WTC11 (cell line): Measurements from ENCODE around the gene BDH1. TPM values are rescaled to one million over a fixed set of nuclear protein-coding genes. Genes with fewer than 3 reads are reported as not detected.
"Not testable (repeated sequence)": the region's sequence is repeated elsewhere in the genome, so short reads cannot be mapped to it uniquely, and the experiment has no call there.

ENCODE experiments used
- ATAC-seq: fragments of 200-7000 bp; cut with Tn5 transposase; 2 replicates; pipeline ENCODE4 v1.10.0; 2021; ENCODE audit warnings: mild to moderate bottlenecking, moderate library complexity
- CTCF ChIA-PET: fragments of 300-600 bp; sonication (Branson Sonifier 250); formaldehyde crosslinking; loops from one replicate; lab custom pipeline; 2021; ENCODE audit warnings: antibody characterized with exemption; lab: Charles Lee
- POLR2A ChIA-PET: fragments of 350-600 bp; sonication (Branson Sonifier 250); formaldehyde crosslinking; loops from one replicate; lab custom pipeline; 2021; ENCODE audit warnings: antibody characterized with exemption; lab: Charles Lee
- DNase-seq: peaks from one replicate; pipeline ENCODE4 v3.0.0; 2021; ENCODE audit warnings: low spot score
- H3K27ac Mint-ChIP-seq: 2 replicates; pipeline ENCODE4 v1.8.0; 2021; ENCODE audit warnings: mixed read lengths
- H3K27me3 Mint-ChIP-seq: 2 replicates; pipeline ENCODE4 v1.8.0; 2021; ENCODE audit warnings: low read depth, mild to moderate bottlenecking, moderate library complexity, mixed read lengths
- H3K36me3 Mint-ChIP-seq: 2 replicates; pipeline ENCODE4 v1.8.0; 2021; ENCODE audit warnings: mixed read lengths
- H3K4me1 Mint-ChIP-seq: 2 replicates; pipeline ENCODE4 v1.8.0; 2022; ENCODE audit warnings: mixed read lengths
- H3K4me3 Mint-ChIP-seq: 2 replicates; pipeline ENCODE4 v1.8.0; 2021; ENCODE audit warnings: mild to moderate bottlenecking, moderate library complexity, mixed read lengths
- H3K9me3 Mint-ChIP-seq: 2 replicates; pipeline ENCODE4 v1.8.0; 2021; ENCODE audit warnings: mixed read lengths
- AFF4 ChIP-seq: sonication (generic); formaldehyde crosslinking; IDR thresholded peaks from 2 replicates; pipeline ENCODE4 v1.8.1; 2023; ENCODE audit warnings: mild to moderate bottlenecking, missing genetic modification reagents, borderline replicate concordance
- CREM ChIP-seq: sonication (generic); formaldehyde crosslinking; IDR thresholded peaks from 2 replicates; pipeline ENCODE4 v1.8.1; 2022; ENCODE audit warnings: mild to moderate bottlenecking, missing genetic modification reagents, moderate library complexity
- FOXK1 ChIP-seq: sonication (generic); formaldehyde crosslinking; IDR thresholded peaks from 2 replicates; pipeline ENCODE4 v1.8.0; 2022; ENCODE audit warnings: mild to moderate bottlenecking, moderate library complexity, missing genetic modification reagents
- IRF2 ChIP-seq: sonication (generic); formaldehyde crosslinking; IDR thresholded peaks from 2 replicates; pipeline ENCODE4 v1.8.0; 2022; ENCODE audit warnings: low read depth, missing genetic modification reagents, borderline replicate concordance
- SMAD3 ChIP-seq: sonication (generic); formaldehyde crosslinking; IDR thresholded peaks from 2 replicates; pipeline ENCODE4 v1.8.0; 2022; ENCODE audit warnings: missing genetic modification reagents, mild to moderate bottlenecking, borderline replicate concordance
- TP53 ChIP-seq: sonication (generic); formaldehyde crosslinking; IDR thresholded peaks from 2 replicates; pipeline ENCODE4 v1.8.1; 2023; ENCODE audit warnings: mild to moderate bottlenecking, missing genetic modification reagents
- ZNF138 ChIP-seq: sonication (generic); formaldehyde crosslinking; conservative IDR thresholded peaks from 2 replicates; pipeline ENCODE4 v1.8.1; 2022; ENCODE audit warnings: mild to moderate bottlenecking, moderate library complexity, missing genetic modification reagents
- ZNF317 ChIP-seq: sonication (generic); formaldehyde crosslinking; IDR thresholded peaks from 2 replicates; pipeline ENCODE4 v1.8.1; 2023; ENCODE audit warnings: low read depth, mild to moderate bottlenecking, moderate library complexity, missing genetic modification reagents, borderline replicate concordance
- ZNF423 ChIP-seq: fragments of 250-450 bp; sonication (Bioruptor Pico); IDR thresholded peaks from 2 replicates; pipeline ENCODE4 v2.1.2; 2022; ENCODE audit warnings: mild to moderate bottlenecking, moderate library complexity
- total RNA-seq: library from RNA; stranded (reverse); gene quantifications from 3 replicates; pipeline ENCODE4 v1.2.3, GENCODE V29; 2021
- TF ChIP-seq, protein P1 (sequence below): sonication (generic); formaldehyde crosslinking; IDR thresholded peaks from 2 replicates; pipeline ENCODE4 v1.8.1; 2022; ENCODE audit warnings: low read depth, missing genetic modification reagents, borderline replicate concordance
- TF ChIP-seq, protein P2 (sequence below): fragments of 250-450 bp; sonication (Bioruptor Pico); conservative IDR thresholded peaks from 2 replicates; pipeline ENCODE4 v1.9.0; 2021; ENCODE audit warnings: mild to moderate bottlenecking
- TF ChIP-seq, protein P3 (sequence below): sonication (generic); formaldehyde crosslinking; conservative IDR thresholded peaks from 2 replicates; pipeline ENCODE4 v1.8.1; 2023; ENCODE audit warnings: mild to moderate bottlenecking, low read depth, missing genetic modification reagents, moderate library complexity
- TF ChIP-seq, protein P4 (sequence below): sonication (generic); formaldehyde crosslinking; IDR thresholded peaks from 2 replicates; pipeline ENCODE4 v1.8.0; 2023; ENCODE audit warnings: missing genetic modification reagents, mild to moderate bottlenecking, borderline replicate concordance

The BDH1 gene
- total RNA-seq, 1 experiment from 2014 or later: 26.8 TPM

DNA sequence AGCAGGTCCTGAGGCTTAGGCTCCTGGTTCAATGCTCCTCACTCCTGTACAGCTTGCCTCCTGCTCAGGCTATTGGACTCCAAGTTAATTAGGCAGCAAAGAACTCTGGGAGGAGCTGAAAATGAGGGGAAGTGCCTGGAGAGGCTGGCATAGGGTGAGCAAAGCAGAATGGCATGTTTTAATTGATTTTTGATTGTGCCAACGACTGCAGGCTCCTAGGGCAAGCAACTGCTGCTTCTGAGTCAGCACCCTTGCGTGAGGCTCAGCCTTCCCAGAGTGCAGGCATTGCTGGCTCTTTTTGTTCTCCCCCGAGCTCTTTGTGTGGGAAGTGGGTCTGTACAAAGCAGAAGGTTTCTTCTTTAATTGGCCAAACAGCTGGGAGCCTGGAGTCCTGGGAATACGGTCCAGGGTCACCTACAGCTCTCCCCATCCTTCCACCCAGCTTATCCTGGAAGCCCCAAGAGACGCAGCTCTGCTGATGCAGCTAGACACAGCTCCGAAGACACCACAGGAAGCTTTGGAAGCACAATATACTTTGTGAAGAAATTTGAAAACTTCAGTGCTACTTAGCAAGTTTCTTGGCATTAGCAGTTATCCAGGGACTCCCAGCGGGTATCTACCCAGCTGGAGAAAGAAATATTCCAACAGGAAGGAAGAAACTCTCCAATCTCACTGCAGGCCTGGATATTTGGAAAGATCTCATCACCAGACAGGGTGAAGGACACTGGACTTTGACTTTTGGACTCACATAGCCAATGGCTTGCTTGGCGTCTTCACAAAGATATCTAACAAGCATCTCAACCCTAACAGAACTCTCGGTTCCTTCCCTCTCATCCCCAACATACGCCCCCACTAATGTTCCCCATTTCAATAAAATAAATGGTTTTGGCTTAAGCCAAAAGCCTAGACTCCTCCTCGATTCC lies 76.8 kb downstream of the BDH1 start:
- DNase-seq: no peak
- Mint-ChIP-seq H3K4me1 (peaks cover 31% of the 10 kb centered on the region), H3K4me3 (no peak overlapping the region), H3K9me3 (peaks cover 9% of the 10 kb centered on the region), H3K27ac (no peak overlapping the region), H3K27me3 (no peaks in the 10 kb centered on the region; the same call in 1 of the 2 replicates), H3K36me3 (no peaks in the 10 kb centered on the region)
- POLR2A ChIA-PET: interaction anchor here (1.0 kb wide), 1 partner anchor 36 kb away, joined by 3 read pairs; no protein-coding TSS in a partner anchor
- CTCF ChIA-PET: interaction anchor here (0.6 kb wide), 1 partner anchor 250 kb away, joined by 3 read pairs; no protein-coding TSS in a partner anchor
- no peak for ATAC-seq
- no peak for TF ChIP-seq ZNF423 (CRISPR knock-in tag)
- TF ChIP-seq, protein P1, sequence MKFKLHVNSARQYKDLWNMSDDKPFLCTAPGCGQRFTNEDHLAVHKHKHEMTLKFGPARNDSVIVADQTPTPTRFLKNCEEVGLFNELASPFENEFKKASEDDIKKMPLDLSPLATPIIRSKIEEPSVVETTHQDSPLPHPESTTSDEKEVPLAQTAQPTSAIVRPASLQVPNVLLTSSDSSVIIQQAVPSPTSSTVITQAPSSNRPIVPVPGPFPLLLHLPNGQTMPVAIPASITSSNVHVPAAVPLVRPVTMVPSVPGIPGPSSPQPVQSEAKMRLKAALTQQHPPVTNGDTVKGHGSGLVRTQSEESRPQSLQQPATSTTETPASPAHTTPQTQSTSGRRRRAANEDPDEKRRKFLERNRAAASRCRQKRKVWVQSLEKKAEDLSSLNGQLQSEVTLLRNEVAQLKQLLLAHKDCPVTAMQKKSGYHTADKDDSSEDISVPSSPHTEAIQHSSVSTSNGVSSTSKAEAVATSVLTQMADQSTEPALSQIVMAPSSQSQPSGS (CRISPR knock-in tag): no peak
- TF ChIP-seq, protein P2, sequence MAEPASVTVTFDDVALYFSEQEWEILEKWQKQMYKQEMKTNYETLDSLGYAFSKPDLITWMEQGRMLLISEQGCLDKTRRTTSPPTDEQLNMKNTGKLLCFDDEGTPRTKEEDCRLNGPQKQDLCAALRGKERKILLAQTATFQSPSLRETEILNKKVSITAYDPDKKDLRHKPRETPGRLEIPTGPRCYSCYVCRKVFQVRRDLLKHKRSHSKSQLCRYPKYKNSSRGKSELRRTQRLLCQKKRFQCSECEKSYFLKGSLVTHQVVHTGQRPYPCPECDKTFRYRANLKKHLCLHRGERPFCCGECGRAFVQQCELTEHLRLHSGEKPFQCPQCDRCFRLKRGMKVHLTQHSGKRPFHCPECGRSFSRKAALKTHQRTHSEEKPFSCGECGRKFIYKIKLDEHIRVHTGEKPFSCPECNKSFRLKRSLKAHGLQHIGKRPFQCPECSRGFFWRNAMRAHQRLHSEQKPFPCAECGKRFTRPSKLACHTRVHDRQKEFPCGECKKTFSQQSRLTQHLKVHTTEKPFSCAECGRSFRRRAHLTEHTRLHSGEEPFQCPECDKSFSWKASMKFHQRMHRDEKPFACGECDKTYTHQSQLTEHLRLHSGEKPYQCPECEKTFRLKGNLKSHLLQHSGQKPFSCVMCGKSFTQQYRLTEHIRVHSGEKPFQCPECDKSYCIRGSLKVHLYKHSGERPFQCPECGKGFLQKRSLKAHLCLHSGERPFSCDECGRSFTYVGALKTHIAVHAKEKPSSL (CRISPR knock-in tag): no peak
- TF ChIP-seq, all 79 proteins: peak for 0

- H3K4me1 Mint-ChIP-seq: peaks cover 28% of the 10 kb centered on the region
- ATAC-seq, DNase-seq, H3K27me3 Mint-ChIP-seq, H3K36me3 Mint-ChIP-seq, H3K27ac Mint-ChIP-seq, CTCF ChIA-PET, H3K4me3 Mint-ChIP-seq, POLR2A ChIA-PET: not testable (repeated sequence)
- H3K9me3 Mint-ChIP-seq: peaks cover 11% of the 10 kb centered on the region
These were observed 78.0 kb downstream of the BDH1 start for GRCh38 chr3:197477816-197478215.

DNA sequence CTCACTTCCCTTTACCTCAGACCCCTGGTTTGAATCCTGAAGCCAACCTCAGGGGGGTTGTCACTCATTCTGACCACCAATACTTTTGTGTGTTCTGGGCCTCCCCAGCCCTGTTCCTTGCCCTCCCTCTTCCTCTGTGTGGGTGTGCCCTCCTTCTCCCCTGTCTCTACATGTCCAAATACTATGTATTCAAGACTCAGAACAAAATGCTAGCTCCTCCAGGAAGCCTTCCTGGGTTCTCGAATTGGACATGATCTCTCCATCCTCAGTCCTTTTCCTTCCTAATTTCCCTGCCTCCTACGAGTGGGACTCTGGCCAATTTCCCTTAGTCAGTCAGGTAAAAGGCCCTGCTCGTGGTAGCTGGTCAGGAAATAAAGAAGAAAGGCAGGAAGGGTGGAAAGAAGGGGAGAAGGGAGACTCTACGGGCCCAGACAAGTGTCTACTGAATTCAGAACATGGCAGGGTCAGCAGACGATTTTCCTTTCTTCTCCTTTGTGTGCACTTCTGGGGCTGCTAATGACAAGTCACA lies 79.7 kb downstream of the BDH1 start:
- Mint-ChIP-seq H3K27ac (no peak overlapping the region; the same call in 1 of the 2 replicates), H3K4me1 (peaks cover 22% of the 10 kb centered on the region), H3K9me3 (peaks cover 11% of the 10 kb centered on the region), H3K4me3 (no peak overlapping the region), H3K27me3 (no peaks in the 10 kb centered on the region; the same call in 1 of the 2 replicates), H3K36me3 (no peaks in the 10 kb centered on the region)
- CTCF ChIA-PET: interaction anchor here (1.1 kb wide), 1 partner anchor 26 kb away, joined by 3 read pairs; no protein-coding TSS in a partner anchor
- POLR2A ChIA-PET: no interaction called here
- no peak for ATAC-seq
- DNase-seq: no peak
- TF ChIP-seq ZNF317: no peak
- no peak for TF ChIP-seq ZNF138 (CRISPR knock-in tag)
- TF ChIP-seq FOXK1 (CRISPR knock-in tag): no peak
- TF ChIP-seq CREM: no peak
- TF ChIP-seq AFF4 (CRISPR knock-in tag): no peak
- no peak for TF ChIP-seq TP53 (CRISPR knock-in tag)
- TF ChIP-seq, protein P3, sequence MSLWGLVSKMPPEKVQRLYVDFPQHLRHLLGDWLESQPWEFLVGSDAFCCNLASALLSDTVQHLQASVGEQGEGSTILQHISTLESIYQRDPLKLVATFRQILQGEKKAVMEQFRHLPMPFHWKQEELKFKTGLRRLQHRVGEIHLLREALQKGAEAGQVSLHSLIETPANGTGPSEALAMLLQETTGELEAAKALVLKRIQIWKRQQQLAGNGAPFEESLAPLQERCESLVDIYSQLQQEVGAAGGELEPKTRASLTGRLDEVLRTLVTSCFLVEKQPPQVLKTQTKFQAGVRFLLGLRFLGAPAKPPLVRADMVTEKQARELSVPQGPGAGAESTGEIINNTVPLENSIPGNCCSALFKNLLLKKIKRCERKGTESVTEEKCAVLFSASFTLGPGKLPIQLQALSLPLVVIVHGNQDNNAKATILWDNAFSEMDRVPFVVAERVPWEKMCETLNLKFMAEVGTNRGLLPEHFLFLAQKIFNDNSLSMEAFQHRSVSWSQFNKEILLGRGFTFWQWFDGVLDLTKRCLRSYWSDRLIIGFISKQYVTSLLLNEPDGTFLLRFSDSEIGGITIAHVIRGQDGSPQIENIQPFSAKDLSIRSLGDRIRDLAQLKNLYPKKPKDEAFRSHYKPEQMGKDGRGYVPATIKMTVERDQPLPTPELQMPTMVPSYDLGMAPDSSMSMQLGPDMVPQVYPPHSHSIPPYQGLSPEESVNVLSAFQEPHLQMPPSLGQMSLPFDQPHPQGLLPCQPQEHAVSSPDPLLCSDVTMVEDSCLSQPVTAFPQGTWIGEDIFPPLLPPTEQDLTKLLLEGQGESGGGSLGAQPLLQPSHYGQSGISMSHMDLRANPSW: no peak
- TF ChIP-seq, protein P4, sequence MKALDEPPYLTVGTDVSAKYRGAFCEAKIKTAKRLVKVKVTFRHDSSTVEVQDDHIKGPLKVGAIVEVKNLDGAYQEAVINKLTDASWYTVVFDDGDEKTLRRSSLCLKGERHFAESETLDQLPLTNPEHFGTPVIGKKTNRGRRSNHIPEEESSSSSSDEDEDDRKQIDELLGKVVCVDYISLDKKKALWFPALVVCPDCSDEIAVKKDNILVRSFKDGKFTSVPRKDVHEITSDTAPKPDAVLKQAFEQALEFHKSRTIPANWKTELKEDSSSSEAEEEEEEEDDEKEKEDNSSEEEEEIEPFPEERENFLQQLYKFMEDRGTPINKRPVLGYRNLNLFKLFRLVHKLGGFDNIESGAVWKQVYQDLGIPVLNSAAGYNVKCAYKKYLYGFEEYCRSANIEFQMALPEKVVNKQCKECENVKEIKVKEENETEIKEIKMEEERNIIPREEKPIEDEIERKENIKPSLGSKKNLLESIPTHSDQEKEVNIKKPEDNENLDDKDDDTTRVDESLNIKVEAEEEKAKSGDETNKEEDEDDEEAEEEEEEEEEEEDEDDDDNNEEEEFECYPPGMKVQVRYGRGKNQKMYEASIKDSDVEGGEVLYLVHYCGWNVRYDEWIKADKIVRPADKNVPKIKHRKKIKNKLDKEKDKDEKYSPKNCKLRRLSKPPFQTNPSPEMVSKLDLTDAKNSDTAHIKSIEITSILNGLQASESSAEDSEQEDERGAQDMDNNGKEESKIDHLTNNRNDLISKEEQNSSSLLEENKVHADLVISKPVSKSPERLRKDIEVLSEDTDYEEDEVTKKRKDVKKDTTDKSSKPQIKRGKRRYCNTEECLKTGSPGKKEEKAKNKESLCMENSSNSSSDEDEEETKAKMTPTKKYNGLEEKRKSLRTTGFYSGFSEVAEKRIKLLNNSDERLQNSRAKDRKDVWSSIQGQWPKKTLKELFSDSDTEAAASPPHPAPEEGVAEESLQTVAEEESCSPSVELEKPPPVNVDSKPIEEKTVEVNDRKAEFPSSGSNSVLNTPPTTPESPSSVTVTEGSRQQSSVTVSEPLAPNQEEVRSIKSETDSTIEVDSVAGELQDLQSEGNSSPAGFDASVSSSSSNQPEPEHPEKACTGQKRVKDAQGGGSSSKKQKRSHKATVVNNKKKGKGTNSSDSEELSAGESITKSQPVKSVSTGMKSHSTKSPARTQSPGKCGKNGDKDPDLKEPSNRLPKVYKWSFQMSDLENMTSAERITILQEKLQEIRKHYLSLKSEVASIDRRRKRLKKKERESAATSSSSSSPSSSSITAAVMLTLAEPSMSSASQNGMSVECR (CRISPR knock-in tag): no peak
- TF ChIP-seq IRF2 (CRISPR knock-in tag): no peak
- no peak for TF ChIP-seq SMAD3 (CRISPR knock-in tag)
